ENCODE measurements around the gene NT5C2. TPM values are rescaled to one million over a fixed set of nuclear protein-coding genes. Genes with fewer than 3 reads are reported as not detected.

Gene NT5C2
- total RNA-seq, 1 experiment from 2014 or later = 74.6 TPM

GRCh38 chr10:103149991-103150622 lies 43.0 kb downstream of the NT5C2 start:
- TF ChIP-seq EZH2 (IDR thresholded peaks at IDR 0.05; ENCODE audit: low read length, unreplicated experiment) = no peak
- no peak for TF ChIP-seq EZH2phosphoT487 (IDR thresholded peaks at IDR 0.05; ENCODE audit: borderline replicate concordance, low read length)
- TF ChIP-seq CTCF (conservative IDR thresholded peaks at IDR 0.05; ENCODE audit: low read depth, low read length) = no peak
- no peaks in the 10 kb centered on the region for H3F3A ChIP-seq (ENCODE audit: low read length, unreplicated experiment)
- H3K79me2 ChIP-seq (ENCODE audit: low read length) = peaks cover 74% of the 10 kb centered on the region
- H3K9me3 ChIP-seq (ENCODE audit: low read length) = no peaks in the 10 kb centered on the region
- H3K4me3 ChIP-seq (ENCODE audit: low read length) = no peak overlapping the region
- H3K4me1 ChIP-seq (ENCODE audit: insufficient read depth, low read length) = peaks cover 21% of the 10 kb centered on the region
- no TSS peak for BruUV-seq (replicated peaks)
- H3K27ac ChIP-seq (ENCODE audit: low read length) = no peak overlapping the region
- H4K20me1 ChIP-seq (ENCODE audit: low read length) = no peaks in the 10 kb centered on the region
- H3K9me2 ChIP-seq (replicated peaks; ENCODE audit: low read length) = no peaks in the 10 kb centered on the region
- H2AFZ ChIP-seq (ENCODE audit: low read length) = no peak overlapping the region
- H3K27me3 ChIP-seq (ENCODE audit: low read length) = no peaks in the 10 kb centered on the region
- H3K36me3 ChIP-seq (ENCODE audit: low read depth, low read length) = peaks cover 14% of the 10 kb centered on the region; the same call in 1 of the 2 replicates
- no peak for ATAC-seq
- POLR2A ChIA-PET (ENCODE audit: unreplicated experiment) = no interaction called here
- no peak overlapping the region for H3K9ac ChIP-seq (ENCODE audit: low read length)
- H3K4me2 ChIP-seq (ENCODE audit: low read length) = no peak overlapping the region
- intact Hi-C loops (cut with micrococcal nuclease) = no loop called here
- CTCF ChIA-PET = no interaction called here
- DNase-seq = no peak

GRCh38 chr10:103147645-103148044 lies 45.4 kb downstream of the NT5C2 start:
- DNase-seq (no peak), ATAC-seq (no peak)
- Histone ChIP-seq H3K79me2 (ENCODE audit: low read length) (peaks cover 56% of the 10 kb centered on the region), H3K9ac (ENCODE audit: low read length) (no peak overlapping the region), H3K4me2 (ENCODE audit: low read length) (no peak overlapping the region), H3K27ac (ENCODE audit: low read length) (no peak overlapping the region), H3F3A (ENCODE audit: low read length, unreplicated experiment) (no peaks in the 10 kb centered on the region), H3K27me3 (ENCODE audit: low read length) (no peaks in the 10 kb centered on the region), H3K4me1 (ENCODE audit: insufficient read depth, low read length) (no peaks in the 10 kb centered on the region), H3K9me3 (ENCODE audit: low read length) (no peaks in the 10 kb centered on the region), H3K4me3 (ENCODE audit: low read length) (no peak overlapping the region), H3K36me3 (ENCODE audit: low read depth, low read length) (peaks cover 10% of the 10 kb centered on the region; the same call in 1 of the 2 replicates), H3K9me2 (replicated peaks; ENCODE audit: low read length) (no peaks in the 10 kb centered on the region), H2AFZ (ENCODE audit: low read length) (no peak overlapping the region), H4K20me1 (ENCODE audit: low read length) (no peaks in the 10 kb centered on the region)
- ChIA-PET POLR2A (ENCODE audit: unreplicated experiment) (no interaction called here), CTCF (no interaction called here)
- intact Hi-C loops (cut with micrococcal nuclease) = no loop called here
- no peak for TF ChIP-seq EZH2phosphoT487 (IDR thresholded peaks at IDR 0.05; ENCODE audit: borderline replicate concordance, low read length)
- TF ChIP-seq EZH2 (IDR thresholded peaks at IDR 0.05; ENCODE audit: low read length, unreplicated experiment) = no peak
- TF ChIP-seq CTCF (conservative IDR thresholded peaks at IDR 0.05; ENCODE audit: low read depth, low read length) = no peak
- BruUV-seq (replicated peaks) = no TSS peak

GRCh38 chr10:103145860-103146466 lies 47.1 kb downstream of the NT5C2 start:
- TF ChIP-seq CTCF (conservative IDR thresholded peaks at IDR 0.05; ENCODE audit: low read depth, low read length) (no peak), EZH2 (IDR thresholded peaks at IDR 0.05; ENCODE audit: low read length, unreplicated experiment) (no peak)
- no peak for ATAC-seq
- no peaks in the 10 kb centered on the region for H3F3A ChIP-seq (ENCODE audit: low read length, unreplicated experiment)
- ChIA-PET POLR2A (ENCODE audit: unreplicated experiment) (no interaction called here), CTCF (no interaction called here)
- H3K4me3 ChIP-seq (ENCODE audit: low read length) = no peak overlapping the region
- no TSS peak for BruUV-seq (replicated peaks)
- H3K27ac ChIP-seq (ENCODE audit: low read length) = no peak overlapping the region
- no peaks in the 10 kb centered on the region for H3K9me2 ChIP-seq (replicated peaks; ENCODE audit: low read length)
- no peaks in the 10 kb centered on the region for H4K20me1 ChIP-seq (ENCODE audit: low read length)
- H2AFZ ChIP-seq (ENCODE audit: low read length) = no peak overlapping the region
- H3K79me2 ChIP-seq (ENCODE audit: low read length) = peaks cover 47% of the 10 kb centered on the region
- no peaks in the 10 kb centered on the region for H3K27me3 ChIP-seq (ENCODE audit: low read length)
- no peak overlapping the region for H3K4me2 ChIP-seq (ENCODE audit: low read length)
- H3K9me3 ChIP-seq (ENCODE audit: low read length) = no peaks in the 10 kb centered on the region
- no peaks in the 10 kb centered on the region for H3K4me1 ChIP-seq (ENCODE audit: insufficient read depth, low read length)
- H3K9ac ChIP-seq (ENCODE audit: low read length) = no peak overlapping the region
- intact Hi-C loops (cut with micrococcal nuclease) = no loop called here
- DNase-seq = peak; percentile 52
- no peaks in the 10 kb centered on the region; the same call in 1 of the 2 replicates for H3K36me3 ChIP-seq (ENCODE audit: low read depth, low read length)

Data from PC-3 (cell line).